ENCODE measurements around the gene NOXO1.
"Not testable (repeated sequence)": the region's sequence is repeated elsewhere in the genome, so short reads cannot be mapped to it uniquely, and the experiment has no call there.

NOXO1 gene

GRCh38 chr16:1960665-1961630, 20.3 kb downstream of the NOXO1 start:
- DNase-seq: peak in 2 of 3 experiments; percentile 49 to 63

GRCh38 chr16:1959269-1960039, 21.8 kb downstream of the NOXO1 start, which contains the start of gene NDUFB10:
Gene NDUFB10, plus strand, starts transcription at chr16:1959538. Its CDS starts 87 bp downstream, at chr16:1959625.
- DNase-seq: peak; percentile 89 to 97 (median 89)

- DNase-seq: no peak
Measured at GRCh38 chr16:1958715-1959268, 22.5 kb downstream of the NOXO1 start.

GRCh38 chr16:1958143-1958491, 23.2 kb downstream of the NOXO1 start:
- DNase-seq: not testable (repeated sequence)

- not testable (repeated sequence) for DNase-seq
Measured at GRCh38 chr16:1957434-1958142, 23.7 kb downstream of the NOXO1 start.

GRCh38 chr16:1953734-1954133, 27.5 kb downstream of the NOXO1 start:
- no peak for DNase-seq

DNA sequence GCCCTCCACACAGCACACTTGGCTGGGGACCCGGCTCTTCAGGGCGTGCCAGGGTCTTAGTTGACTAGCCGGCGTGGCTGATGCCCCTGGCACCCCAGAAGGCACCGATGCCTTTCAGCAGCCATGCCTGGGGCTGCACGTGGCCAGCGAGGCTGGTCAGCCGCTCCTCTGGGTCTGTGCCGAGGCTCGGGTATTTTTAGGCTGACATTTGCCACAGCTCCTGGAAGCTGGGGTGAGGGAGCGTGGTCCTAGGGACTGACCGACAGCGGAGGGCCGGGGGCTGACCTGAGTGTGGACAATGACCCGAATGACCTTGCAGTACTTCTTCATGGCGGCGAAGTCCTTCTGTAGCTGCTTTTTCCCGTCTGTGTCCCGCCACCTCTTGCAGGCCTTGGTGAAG, 30.7 kb downstream of the NOXO1 start:
- DNase-seq: no peak

DNA sequence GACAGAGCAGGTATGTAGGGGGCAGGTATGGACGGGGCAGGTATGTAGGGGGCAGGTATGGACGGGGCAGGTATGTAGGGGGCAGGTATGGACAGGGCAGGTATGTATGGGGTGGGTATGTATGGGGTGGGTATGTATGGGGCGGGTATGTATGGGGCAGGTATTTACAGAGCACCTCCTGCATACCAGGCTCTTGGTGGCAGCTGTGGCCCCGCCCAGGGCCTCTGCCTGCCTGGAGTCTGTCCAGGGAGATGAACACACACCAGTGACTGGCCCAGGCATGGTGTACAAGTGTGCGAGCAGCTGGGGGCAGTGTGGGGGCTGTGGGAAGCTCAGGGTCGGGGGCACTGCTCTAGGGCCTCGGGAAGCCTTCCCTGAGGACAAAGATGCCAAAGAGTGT, 31.2 kb downstream of the NOXO1 start:
- no peak for DNase-seq

GRCh38 chr16:1949507-1949906, 31.8 kb downstream of the NOXO1 start:
- no peak for DNase-seq

GRCh38 chr16:1947369-1947670, 33.9 kb downstream of the NOXO1 start:
- no peak for DNase-seq

DNA sequence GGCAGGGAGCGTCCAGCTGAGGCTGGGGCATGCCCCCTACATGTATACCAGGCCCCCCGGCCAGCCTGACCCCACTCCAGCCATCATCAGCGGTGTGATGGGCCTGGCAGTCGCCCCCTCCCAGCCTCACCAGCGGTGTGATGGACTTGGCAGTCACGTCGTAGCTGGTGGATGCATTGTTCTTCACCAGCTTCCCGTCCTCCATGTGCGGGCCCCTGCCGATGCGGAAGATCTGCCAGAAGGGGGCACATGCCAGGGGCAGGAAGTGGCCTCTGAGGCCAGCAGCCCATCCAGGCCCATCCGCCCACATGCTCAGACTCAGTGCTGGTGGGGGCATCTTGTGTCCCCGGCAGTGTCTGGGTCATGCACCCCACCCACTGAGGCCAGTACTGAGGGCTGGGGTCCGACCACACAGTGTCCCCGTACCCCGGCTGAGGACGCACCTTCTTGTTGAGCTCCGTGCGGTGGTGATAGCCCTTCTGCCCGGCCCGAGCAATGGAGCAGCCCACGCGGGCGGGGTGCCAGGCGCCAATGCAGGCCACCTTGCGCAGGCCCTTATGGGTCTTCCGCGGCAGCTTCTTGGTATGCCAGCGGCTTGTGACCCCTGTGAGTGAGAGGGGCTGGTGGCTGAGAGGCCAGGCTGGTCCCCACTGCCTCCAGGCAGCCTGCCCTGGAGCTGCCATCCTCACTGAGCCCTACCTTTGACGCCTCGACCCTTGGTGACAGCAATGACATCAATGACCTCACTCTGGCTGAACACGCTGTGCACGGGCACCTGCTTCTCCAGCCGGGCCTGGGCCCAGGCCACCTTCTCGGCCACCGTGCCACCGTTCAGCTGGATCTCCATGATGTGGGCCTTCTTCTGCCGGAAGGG, 34.5 kb downstream of the NOXO1 start:
- no peak for DNase-seq

- DNase-seq: no peak
Measured at GRCh38 chr16:1945559-1946391, 35.5 kb downstream of the NOXO1 start.

- no peak for DNase-seq
Measured at GRCh38 chr16:1944612-1945199, 36.6 kb downstream of the NOXO1 start.

GRCh38 chr16:1942810-1943726, 38.2 kb downstream of the NOXO1 start, which contains the start of gene MSRB1:
Gene MSRB1, minus strand, starts transcription at chr16:1943199. Its CDS starts 43 bp downstream, at chr16:1943156.
- peak; percentile 99 to 100 (median 100) for DNase-seq

GRCh38 chr16:1942047-1942809, 39.0 kb downstream of the NOXO1 start:
- peak in 2 of 3 experiments; percentile 18 to 23 for DNase-seq

- DNase-seq: no peak
Measured at GRCh38 chr16:1941162-1942046, 39.9 kb downstream of the NOXO1 start.
